Thyroid gland (tissue), 4 donors: ENCODE measurements around the gene LPAR2.

Source experiments
- CTCF ChIP-seq, 6 experiments: fragments of 200-600 bp in 3 of 6; fragments of 450-650 bp in 3 of 6; sonication (generic) in 3 of 6; IDR thresholded peaks; one replicate each; pipeline ENCODE4 v1.5.1; 2016 to 2019; ENCODE audit warnings: antibody characterized with exemption in 6 of 6, mild to moderate bottlenecking in 2 of 6, inconsistent platforms in 1 of 6, moderate library complexity in 1 of 6
- POLR2A ChIP-seq, 2 donors: fragments of 450-650 bp; IDR thresholded peaks; one replicate each; pipeline ENCODE4 v1.6.1; 2017; ENCODE audit warnings: antibody characterized with exemption in 2 of 2, mild to moderate bottlenecking in 2 of 2, moderate library complexity in 1 of 2

GRCh38 chr19:19655641-19656343, 27.8 kb upstream of the LPAR2 start:
- no peak for TF ChIP-seq CTCF (IDR thresholded peaks at IDR 0.05)
- no peak for TF ChIP-seq POLR2A (IDR thresholded peaks at IDR 0.05)
